ENCODE data around the gene FRMD4A.
"Not testable (repeated sequence)": the region's sequence is repeated elsewhere in the genome, so short reads cannot be mapped to it uniquely, and the experiment has no call there.

FRMD4A gene

GRCh38 chr10:13950543-13950939 is 380.2 kb downstream of the FRMD4A start:
- no peak for DNase-seq (ENCODE audit: low read depth, low spot score)

- no peak for DNase-seq (ENCODE audit: low read depth, low spot score)
Measured at GRCh38 chr10:13949844-13950542, 380.7 kb downstream of the FRMD4A start.

GRCh38 chr10:13946209-13946460 is 384.6 kb downstream of the FRMD4A start:
- no peak for DNase-seq (ENCODE audit: low read depth, low spot score)

- no peak for DNase-seq (ENCODE audit: low read depth, low spot score)
Measured at GRCh38 chr10:13945390-13946208, 385.1 kb downstream of the FRMD4A start.

DNA sequence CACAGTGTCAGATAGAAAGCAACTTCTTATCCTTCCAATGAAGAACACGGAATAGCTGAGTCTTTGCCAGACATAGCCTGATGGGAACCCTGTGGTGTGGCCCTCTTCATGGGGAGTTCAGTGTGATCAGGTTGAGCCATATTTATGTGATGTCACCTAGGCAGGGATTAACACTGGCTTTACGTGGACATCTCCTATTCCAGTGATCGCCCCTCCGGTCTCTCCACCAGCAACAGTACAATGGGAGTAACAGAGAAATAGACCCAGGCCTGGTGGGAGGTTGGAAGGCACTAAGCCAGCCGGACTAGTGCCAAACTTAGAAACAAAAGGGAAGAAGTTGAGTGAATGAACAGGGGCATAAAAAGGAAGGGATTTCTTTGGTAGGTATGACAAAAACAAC is 385.9 kb downstream of the FRMD4A start:
- DNase-seq (ENCODE audit: low read depth, low spot score) = no peak

- no peak for DNase-seq (ENCODE audit: low read depth, low spot score)
Measured at GRCh38 chr10:13943735-13944398, 386.9 kb downstream of the FRMD4A start.

GRCh38 chr10:13942035-13942434 is 388.7 kb downstream of the FRMD4A start:
- DNase-seq (ENCODE audit: low read depth, low spot score) = no peak

DNA sequence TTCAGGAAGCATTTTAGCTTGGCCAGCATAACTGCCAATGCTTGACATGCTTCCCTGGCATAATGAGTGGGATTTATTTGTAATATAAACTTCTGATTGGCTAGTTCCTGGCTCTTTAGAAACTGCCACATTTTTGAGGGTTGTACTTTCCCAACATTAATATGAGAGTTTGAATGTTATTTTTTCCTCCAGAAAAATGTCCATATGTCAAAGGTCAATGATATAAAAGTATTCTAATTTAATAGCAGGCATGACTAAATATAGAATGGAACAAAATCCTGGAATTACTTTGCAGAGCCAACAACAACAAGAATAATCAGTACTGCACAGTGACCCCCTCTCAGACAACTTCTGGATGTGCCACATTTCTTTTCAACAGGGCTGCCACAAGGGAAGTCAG is 391.3 kb downstream of the FRMD4A start:
- DNase-seq (ENCODE audit: low read depth, low spot score) = no peak

DNA sequence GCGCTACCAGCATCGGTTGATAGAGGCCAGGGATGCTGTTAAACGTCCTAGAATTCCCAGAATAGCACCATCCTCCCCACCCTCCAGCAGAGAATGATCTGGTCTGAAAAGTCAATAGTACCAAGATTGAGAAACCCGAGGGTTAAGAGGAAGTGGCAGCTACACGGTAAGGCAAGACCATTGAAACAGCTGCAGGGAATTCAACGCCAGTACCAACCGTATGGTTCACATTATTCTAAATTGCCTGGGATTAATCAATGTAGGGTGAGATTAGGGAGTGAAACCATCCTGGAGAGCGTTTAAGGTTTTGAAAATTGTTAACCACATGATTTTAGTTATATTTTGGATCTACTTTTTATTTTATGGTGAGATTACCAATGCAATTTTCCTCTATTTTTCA is 391.8 kb downstream of the FRMD4A start:
- DNase-seq (ENCODE audit: low read depth, low spot score) = no peak

DNA sequence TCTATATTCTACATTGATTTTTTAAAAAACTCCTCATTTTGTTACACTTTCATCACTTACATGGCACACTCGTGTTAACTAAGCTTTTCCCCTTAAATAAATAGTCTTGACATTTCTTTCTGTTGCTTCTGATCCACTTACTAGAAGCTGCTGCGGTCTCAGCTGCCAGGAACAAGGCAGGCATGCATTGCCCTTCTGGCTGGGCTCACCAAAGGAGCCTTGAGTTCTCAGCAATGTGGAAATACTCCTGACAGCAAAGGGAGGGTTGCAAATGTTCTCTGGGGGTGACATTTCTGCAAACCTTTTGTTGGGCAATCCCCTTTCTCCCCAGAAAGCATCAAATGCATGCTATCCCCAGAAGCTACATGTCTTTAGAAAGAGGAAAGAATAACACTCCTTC is 393.9 kb downstream of the FRMD4A start:
- no peak for DNase-seq (ENCODE audit: low read depth, low spot score)

GRCh38 chr10:13930120-13930519 is 400.6 kb downstream of the FRMD4A start:
- DNase-seq (ENCODE audit: low read depth, low spot score) = no peak

- no peak for DNase-seq (ENCODE audit: low read depth, low spot score)
Measured at GRCh38 chr10:13928451-13928850, 402.3 kb downstream of the FRMD4A start.

GRCh38 chr10:13925971-13926780 is 404.5 kb downstream of the FRMD4A start:
- no peak for DNase-seq (ENCODE audit: low read depth, low spot score)

DNA sequence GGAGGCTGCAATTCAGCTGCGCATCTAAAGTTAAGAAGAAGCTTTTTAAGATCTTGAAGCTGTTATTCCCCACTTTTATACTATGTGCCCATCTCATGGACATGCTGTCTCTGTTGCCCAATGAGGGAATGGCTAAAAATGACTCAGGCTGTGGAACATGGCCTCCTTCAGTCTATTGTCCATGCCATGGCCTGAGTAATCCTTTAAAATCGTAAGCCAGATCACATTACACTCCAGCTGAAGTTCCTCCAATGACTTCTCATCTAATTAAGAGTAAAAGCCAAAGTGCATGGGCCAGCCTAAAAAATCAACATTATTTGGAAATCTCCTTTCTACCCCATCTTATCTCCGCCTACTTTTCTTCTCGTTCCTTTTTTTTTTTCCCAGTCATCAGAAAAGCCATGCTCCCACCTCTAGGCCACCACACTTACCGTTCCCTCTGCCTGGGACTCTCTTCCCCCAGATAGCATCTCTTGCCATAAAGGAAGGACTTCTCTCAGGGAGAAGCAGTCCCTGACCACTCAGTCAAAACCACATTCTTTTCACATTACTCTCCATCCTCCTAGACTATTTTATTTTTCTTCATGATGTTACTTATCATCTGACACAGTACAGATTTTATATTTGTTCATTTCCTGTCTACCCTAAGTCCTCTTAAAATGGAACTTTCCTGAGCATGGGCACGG is 406.5 kb downstream of the FRMD4A start:
- no peak for DNase-seq (ENCODE audit: low read depth, low spot score)

DNA sequence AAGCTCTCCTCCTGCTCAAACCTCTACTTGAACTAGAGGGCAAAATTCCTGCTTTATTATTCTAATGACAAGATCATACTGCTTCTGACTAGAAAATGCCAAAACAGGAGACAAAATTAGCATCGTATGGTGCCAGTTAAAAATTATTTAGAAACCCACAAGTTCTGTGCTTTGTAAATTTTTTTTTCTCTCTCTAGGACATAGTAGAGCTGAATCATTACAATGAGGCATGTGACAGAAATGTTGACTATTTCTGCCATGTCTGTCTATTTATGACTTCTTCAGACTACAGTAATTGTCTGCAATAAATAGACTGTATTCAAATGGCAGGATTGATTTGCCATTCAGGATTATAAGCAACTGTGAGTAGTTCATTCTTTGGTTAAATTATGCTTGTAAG is 408.1 kb downstream of the FRMD4A start:
- DNase-seq (ENCODE audit: low read depth, low spot score) = no peak

- DNase-seq (ENCODE audit: low read depth, low spot score) = no peak
Measured at GRCh38 chr10:13921941-13922340, 408.8 kb downstream of the FRMD4A start.

DNA sequence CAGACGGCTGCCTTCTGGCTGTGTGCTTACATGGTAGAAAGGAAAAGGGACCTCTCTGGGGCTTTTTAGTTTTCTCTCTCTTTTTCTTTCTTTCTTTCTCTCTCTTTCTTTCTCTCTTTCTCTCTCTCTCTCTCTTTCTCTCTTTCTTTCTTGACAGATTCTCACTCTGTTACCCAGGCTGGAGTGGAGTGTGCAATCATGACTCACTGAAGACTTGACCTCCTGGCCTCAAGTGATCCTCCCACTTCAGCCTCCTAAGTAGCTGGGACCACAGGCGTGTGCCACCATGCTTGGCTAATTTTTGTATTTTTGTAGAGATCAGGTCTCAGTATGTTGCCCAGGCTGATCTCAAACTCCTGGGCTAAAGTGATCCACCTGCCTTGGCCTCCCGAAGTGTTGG is 409.6 kb downstream of the FRMD4A start:
- DNase-seq (ENCODE audit: low read depth, low spot score) = not testable (repeated sequence)

GRCh38 chr10:13920465-13920864 is 410.3 kb downstream of the FRMD4A start:
- no peak for DNase-seq (ENCODE audit: low read depth, low spot score)

DNA sequence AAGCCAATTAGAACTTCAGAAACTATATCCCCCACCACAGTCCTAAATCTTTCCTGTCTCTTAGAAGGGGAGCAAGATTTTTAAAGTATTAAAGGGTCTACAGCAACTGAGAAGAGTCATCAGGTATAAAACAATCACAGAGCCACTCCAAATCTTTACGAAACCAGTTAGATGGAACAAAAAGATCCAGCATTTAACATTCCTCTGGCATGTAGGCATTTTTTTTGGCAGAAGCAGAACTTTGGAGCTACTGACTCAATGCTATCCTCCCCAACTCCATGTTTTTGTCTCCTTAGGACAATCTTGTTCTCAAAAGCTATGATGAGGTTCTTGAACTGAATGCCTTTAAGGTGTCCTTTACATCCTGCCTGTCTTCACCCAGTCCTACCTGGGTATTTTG is 410.7 kb downstream of the FRMD4A start:
- no peak for DNase-seq (ENCODE audit: low read depth, low spot score)

DNA sequence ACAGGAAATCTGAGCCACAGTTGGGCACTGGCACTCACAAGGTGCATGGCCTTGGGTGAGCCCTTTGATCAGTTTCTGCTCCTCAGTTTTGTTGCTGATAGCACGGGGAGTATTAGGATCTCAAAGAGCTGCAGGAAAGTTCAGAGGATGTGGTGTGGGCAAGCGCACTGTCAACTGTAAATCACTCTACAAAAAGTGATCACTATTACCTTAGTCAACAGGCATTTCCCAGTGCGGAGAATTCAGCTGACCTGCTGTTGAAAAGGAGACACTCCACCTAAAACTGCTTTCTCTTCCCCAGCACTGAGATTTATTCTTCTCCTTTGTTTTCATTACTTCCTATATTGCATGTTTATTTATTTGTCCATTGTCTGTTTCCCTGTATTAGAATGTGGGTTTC is 412.9 kb downstream of the FRMD4A start:
- DNase-seq (ENCODE audit: low read depth, low spot score) = no peak

GRCh38 chr10:13916384-13916947 is 414.3 kb downstream of the FRMD4A start:
- no peak for DNase-seq (ENCODE audit: low read depth, low spot score)

Measured in activated naive CD8-positive, alpha-beta T cell treated with anti-CD3 and anti-CD28 coated beads, Interleukin-2, amount 50 U/mL, for 16 hours (primary cell).